Measurements from ENCODE around the gene CDH4.
"Not testable (repeated sequence)": the region's sequence is repeated elsewhere in the genome, so short reads cannot be mapped to it uniquely, and the experiment has no call there.

Gene CDH4

DNA sequence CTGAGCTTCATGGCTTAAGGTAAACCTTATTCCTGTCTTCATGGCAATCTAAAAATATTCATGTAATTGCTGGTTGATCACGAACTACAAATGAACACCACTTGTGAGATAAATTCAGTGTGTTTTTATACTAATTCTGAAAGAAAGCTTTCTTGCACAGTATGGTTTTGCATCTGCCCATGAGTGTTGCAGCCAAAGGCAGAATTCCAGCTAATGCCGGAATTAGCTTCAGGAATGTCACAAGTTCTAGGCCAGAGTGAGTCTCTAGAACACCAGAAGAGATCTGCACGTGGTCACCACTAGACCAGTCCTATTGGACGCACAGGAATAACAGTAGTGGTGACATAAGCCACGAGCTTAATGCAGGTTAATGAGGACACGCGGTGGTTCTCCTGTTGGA lies 223.7 kb downstream of the CDH4 start:
- DNase-seq, result no peak

GRCh38 chr20:61476956-61477355 lies 224.9 kb downstream of the CDH4 start:
- no peak for DNase-seq

DNA sequence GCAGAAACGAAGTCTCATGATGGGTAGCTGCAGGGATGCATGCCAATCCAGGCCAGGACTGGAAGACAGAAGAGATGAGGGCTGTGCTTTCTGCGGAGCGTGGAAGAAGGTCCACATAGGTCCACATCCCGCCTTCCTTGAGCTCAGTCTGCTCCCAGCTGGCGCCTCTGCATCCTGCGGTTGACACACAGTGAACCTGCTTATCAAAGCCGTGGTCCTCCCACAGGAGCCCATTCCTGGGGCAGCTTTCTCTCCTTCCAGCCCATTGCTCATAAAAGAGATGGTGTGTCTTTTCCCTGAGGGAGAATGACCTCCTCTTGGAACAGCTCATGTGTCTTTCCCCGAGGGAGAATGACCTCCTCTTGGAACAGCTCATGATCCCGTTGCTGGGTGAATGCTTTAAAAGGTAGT lies 225.4 kb downstream of the CDH4 start:
- no peak for DNase-seq

GRCh38 chr20:61478094-61478493 lies 226.0 kb downstream of the CDH4 start:
- DNase-seq, result no peak

DNA sequence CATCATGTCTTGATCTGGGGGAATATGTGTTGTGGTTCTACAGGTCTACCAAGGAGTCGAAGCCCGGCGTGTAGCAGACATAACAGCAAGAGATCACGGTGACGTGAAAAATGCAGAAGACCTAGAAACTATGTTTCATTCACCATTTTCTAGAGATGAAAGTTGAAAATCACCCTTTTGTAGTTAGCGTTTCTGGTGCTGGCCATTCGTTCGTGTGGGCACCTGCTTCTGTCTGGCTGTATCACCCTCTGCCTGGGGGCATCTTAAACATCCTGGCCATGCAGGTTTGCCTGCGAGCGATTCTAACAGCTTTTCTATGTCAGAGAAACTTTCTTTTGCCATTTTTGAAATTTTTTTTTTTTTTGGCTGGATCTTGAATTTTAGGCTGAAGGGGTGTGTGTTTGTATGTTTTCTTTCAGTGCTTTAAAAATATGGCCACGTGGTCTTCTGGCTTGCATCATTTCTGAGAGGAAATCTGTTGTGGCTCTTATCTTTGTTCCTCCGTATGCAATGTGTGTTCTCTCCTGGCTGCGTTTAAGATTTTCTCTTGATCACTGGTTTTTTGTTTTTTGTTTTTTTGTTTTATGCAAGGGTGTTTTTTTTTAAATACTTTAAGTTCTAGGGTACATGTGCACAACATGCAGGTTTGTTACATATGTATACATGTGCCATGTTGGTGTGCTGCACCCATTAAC lies 226.7 kb downstream of the CDH4 start:
- DNase-seq, result no peak

GRCh38 chr20:61479433-61479832 lies 227.4 kb downstream of the CDH4 start:
- DNase-seq, result not testable (repeated sequence)

GRCh38 chr20:61480158-61480825 lies 228.2 kb downstream of the CDH4 start:
- DNase-seq, result no peak

GRCh38 chr20:61482056-61482887 lies 230.2 kb downstream of the CDH4 start:
- no peak for DNase-seq

DNA sequence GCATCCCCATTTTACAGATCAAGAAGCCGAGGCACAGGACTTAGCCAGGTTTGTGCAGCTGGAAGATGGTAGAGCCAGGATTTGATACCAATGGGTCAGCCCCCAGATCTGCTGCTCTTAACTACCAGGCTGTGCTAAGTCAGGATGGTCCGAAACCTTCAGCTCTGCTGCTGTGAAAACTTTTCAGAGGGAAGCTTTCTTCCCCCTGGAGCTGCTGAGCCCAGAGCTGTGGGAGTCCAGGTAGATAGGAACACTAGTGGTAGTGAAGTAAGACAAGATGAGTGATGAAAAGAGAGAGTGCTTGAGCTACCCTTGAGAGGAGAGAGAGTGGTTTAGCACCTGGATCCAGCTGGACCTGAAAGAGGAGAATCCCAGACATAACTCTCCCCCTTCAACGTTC lies 230.8 kb downstream of the CDH4 start:
- no peak for DNase-seq

GRCh38 chr20:61483336-61484067 lies 231.4 kb downstream of the CDH4 start:
- DNase-seq, result no peak

- no peak for DNase-seq
These were observed 234.1 kb downstream of the CDH4 start for GRCh38 chr20:61486198-61486597.

GRCh38 chr20:61487346-61487996 lies 235.4 kb downstream of the CDH4 start:
- no peak for DNase-seq

GRCh38 chr20:61487997-61488371 lies 235.9 kb downstream of the CDH4 start:
- no peak for DNase-seq

GRCh38 chr20:61490721-61491120 lies 238.7 kb downstream of the CDH4 start:
- DNase-seq, result no peak

GRCh38 chr20:61492065-61492464 lies 240.0 kb downstream of the CDH4 start:
- no peak for DNase-seq

- DNase-seq, result no peak
These were observed 241.8 kb downstream of the CDH4 start for GRCh38 chr20:61493798-61494305.

DNA sequence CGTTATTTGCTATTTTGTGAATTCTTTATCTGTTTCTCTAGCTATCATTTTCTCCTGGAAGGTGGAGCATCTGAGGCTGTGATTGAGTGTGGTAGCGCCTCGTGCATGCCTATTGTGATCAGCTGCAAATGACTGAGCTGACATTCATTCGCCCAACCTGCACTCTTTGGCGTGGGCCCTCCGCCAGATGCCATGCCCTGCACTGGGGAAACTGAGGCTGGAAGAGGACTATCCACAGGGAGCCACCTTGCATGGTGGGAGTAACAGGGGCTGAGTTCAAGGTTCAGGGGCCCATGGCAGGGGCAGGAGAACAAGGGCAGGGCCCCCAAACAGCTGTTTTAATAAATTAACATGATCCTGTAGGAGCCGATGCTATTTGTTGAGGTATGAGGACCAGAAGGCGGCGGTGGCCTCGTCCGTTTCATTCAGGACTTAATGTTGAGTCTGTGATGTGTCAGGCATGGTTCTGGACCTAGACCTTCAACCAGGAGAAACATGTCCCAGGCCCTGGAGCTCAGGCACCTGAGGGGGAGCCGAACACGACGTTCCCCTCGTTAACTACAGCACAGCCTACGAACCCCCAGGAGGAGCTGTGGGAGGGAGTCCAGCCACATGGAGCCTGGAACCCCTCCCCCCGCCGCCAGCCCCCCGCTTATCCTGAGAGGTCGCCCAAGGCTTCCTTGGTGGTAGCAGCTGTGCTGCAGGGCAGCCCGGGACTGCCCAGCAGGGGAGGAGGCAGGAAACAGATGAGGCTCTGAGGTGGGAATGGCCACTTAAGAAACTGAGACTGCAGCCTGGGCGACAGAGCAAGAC lies 242.9 kb downstream of the CDH4 start:
- DNase-seq, result no peak

- no peak for DNase-seq
These were observed 245.1 kb downstream of the CDH4 start for GRCh38 chr20:61497029-61497627.

- no peak for DNase-seq
These were observed 247.9 kb downstream of the CDH4 start for GRCh38 chr20:61499859-61500554.

DNA sequence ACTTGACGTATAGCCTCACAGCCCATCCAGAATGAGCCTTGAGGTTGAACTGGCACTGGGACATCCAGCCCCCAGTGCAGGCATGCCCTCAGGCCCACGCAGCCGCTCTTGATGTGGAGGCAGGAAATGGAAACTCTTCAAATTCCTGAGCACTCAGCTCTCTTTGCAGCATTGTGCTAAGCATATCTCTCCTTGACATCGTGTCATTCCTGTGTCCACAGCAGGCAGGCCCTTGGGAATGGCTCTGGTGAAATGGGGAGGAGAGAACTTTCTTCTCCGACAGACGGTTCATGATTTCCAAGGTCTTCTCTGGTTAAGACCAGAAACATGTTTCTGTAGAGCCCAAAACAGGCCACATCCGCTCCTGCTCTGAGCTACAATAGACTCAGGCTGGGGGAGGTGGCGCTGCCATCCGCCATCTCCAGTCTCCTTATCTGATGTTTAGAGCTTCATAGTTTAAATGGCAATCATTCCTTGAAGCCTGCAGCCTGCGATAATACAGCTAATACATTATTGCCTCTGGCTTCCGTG lies 248.8 kb downstream of the CDH4 start:
- DNase-seq, result no peak

All from right hindlimb (tissue), 1 donor.